HepG2 (cell line): ENCODE data around the gene UPB1. TPM values are rescaled to one million over a fixed set of nuclear protein-coding genes. Genes with fewer than 3 reads are reported as not detected.

Experiments
- ATF7 ChIP-seq, 2 experiments: fragments of 450-650 bp in 1 of 2; sonication (generic) in 1 of 2; formaldehyde crosslinking in 1 of 2; IDR thresholded peaks; 2 replicates each; pipeline versions ENCODE4 v1.4.0 to v1.6.1; 2016 to 2020; ENCODE audit warnings: antibody characterized with exemption in 1 of 2, mild to moderate bottlenecking in 1 of 2, missing genetic modification reagents in 1 of 2
- BHLHE40 ChIP-seq: IDR thresholded peaks from 2 replicates; pipeline ENCODE4 v1.6.1; 2011; ENCODE audit warnings: low read length, improper control_type of control experiment
- ELF1 ChIP-seq: sonication (generic); formaldehyde crosslinking; IDR thresholded peaks from 2 replicates; pipeline ENCODE4 v1.4.0; 2020; ENCODE audit warnings: missing genetic modification reagents
- HNF4G ChIP-seq, 2 experiments: sonication (generic) in 1 of 2; formaldehyde crosslinking in 1 of 2; IDR thresholded peaks; 2 replicates each; pipeline versions ENCODE4 v1.4.0 to v1.6.1; 2011 to 2020; ENCODE audit warnings: borderline replicate concordance in 2 of 2, low read depth in 2 of 2, mild to moderate bottlenecking in 2 of 2, low read length in 1 of 2, missing genetic modification reagents in 1 of 2, moderate library complexity in 1 of 2
- NFRKB ChIP-seq: fragments of 450-650 bp; IDR thresholded peaks from 2 replicates; pipeline ENCODE4 v1.6.1; 2017
- NR2F6 ChIP-seq, 2 experiments: IDR thresholded peaks; 2 replicates each; pipeline ENCODE4 v1.6.1; 2016; ENCODE audit warnings: antibody characterized with exemption in 1 of 2, mild to moderate bottlenecking in 1 of 2
- PLRG1 ChIP-seq: fragments of 450-650 bp; conservative IDR thresholded peaks from 2 replicates; pipeline ENCODE4 v1.6.1; 2016
- RFX1 ChIP-seq: fragments of 450-650 bp; IDR thresholded peaks from 2 replicates; pipeline ENCODE4 v1.6.1; 2017
- RFX3 ChIP-seq: IDR thresholded peaks from 2 replicates; pipeline ENCODE4 v1.6.1; 2016; ENCODE audit warnings: missing biosample characterization, missing genetic modification reagents
- RXRA ChIP-seq: sonication (generic); formaldehyde crosslinking; IDR thresholded peaks from 2 replicates; pipeline ENCODE4 v1.5.1; 2020; ENCODE audit warnings: missing genetic modification reagents
- RXRB ChIP-seq: IDR thresholded peaks from 2 replicates; pipeline ENCODE4 v1.6.1; 2016; ENCODE audit warnings: borderline replicate concordance, missing genetic modification reagents, missing compliant biosample characterization
- SALL1 ChIP-seq: sonication (generic); formaldehyde crosslinking; IDR thresholded peaks from 2 replicates; pipeline ENCODE4 v1.8.0; 2022; ENCODE audit warnings: mild to moderate bottlenecking, missing genetic modification reagents
- TBX2 ChIP-seq: sonication (generic); formaldehyde crosslinking; IDR thresholded peaks from 2 replicates; pipeline ENCODE4 v1.5.0; 2020; ENCODE audit warnings: missing genetic modification reagents, mild to moderate bottlenecking, borderline replicate concordance
- TERF1 ChIP-seq: sonication (generic); formaldehyde crosslinking; IDR thresholded peaks from 2 replicates; pipeline ENCODE4 v1.8.0; 2022; ENCODE audit warnings: mild to moderate bottlenecking, missing genetic modification reagents, moderate library complexity
- XRCC5 ChIP-seq: fragments of 200-400 bp; formaldehyde crosslinking; optimal IDR thresholded peaks from 2 replicates; pipeline ENCODE3; 2017; ENCODE audit warnings: mild to moderate bottlenecking, low read length
- ZNF446 ChIP-seq: sonication (generic); formaldehyde crosslinking; IDR thresholded peaks from 2 replicates; pipeline ENCODE4 v1.5.0; 2020; ENCODE audit warnings: mild to moderate bottlenecking, missing genetic modification reagents
- ZNF451 ChIP-seq: sonication (generic); formaldehyde crosslinking; IDR thresholded peaks from 2 replicates; pipeline ENCODE4 v1.5.0; 2020; ENCODE audit warnings: mild to moderate bottlenecking, missing genetic modification reagents
- ZNF598 ChIP-seq: sonication (generic); formaldehyde crosslinking; IDR thresholded peaks from 2 replicates; pipeline ENCODE4 v1.5.1; 2020; ENCODE audit warnings: mild to moderate bottlenecking, missing genetic modification reagents, borderline replicate concordance
- ZNF816 ChIP-seq: sonication (generic); formaldehyde crosslinking; IDR thresholded peaks from 2 replicates; pipeline ENCODE4 v1.8.0; 2022; ENCODE audit warnings: missing genetic modification reagents, mild to moderate bottlenecking, borderline replicate concordance
- polyA plus RNA-seq, 8 experiments: library from polyadenylated mRNA; depleted of rRNA in 3 of 8; stranded (reverse) in 7 of 8; unstranded in 1 of 8; fragments of >200 nt; fragmentation: Illumina TruSeq in 4 of 8; extraction: Trizol in 4 of 8; gene quantifications; 2 replicates each; pipeline versions ENCODE4 v1.2.1 to v1.2.3, GENCODE V29; 2011 to 2016; ENCODE audit warnings: low read depth in 4 of 8, missing spikeins in 1 of 8, mixed read lengths in 1 of 8; ENCODE audit not compliant: insufficient read depth in 1 of 8
- total RNA-seq, 5 experiments: library from RNA; depleted of rRNA; stranded (reverse); fragments of >200 nt; fragmentation: Illumina TruSeq; extraction: Trizol; gene quantifications; 2 replicates each; pipeline ENCODE4 v1.2.3, GENCODE V29; 2016; ENCODE audit warnings: low read depth in 1 of 5
- TF ChIP-seq, protein P1 (sequence below): sonication (generic); formaldehyde crosslinking; IDR thresholded peaks from 2 replicates; pipeline ENCODE4 v1.8.0; 2022; ENCODE audit warnings: mild to moderate bottlenecking, missing genetic modification reagents
- TF ChIP-seq, protein P2 (sequence below): sonication (generic); formaldehyde crosslinking; IDR thresholded peaks from 2 replicates; pipeline ENCODE4 v1.4.0; 2020; ENCODE audit warnings: missing genetic modification reagents; ENCODE audit errors: not compliant biosample characterization
- TF ChIP-seq, protein P3 (sequence below): sonication (generic); formaldehyde crosslinking; IDR thresholded peaks from 2 replicates; pipeline ENCODE4 v1.5.0; 2020; ENCODE audit warnings: mild to moderate bottlenecking, missing genetic modification reagents

Gene UPB1
- total and polyA plus RNA-seq, 2 of the 13 experiments (the other 11 are each of a cell fraction or from before 2014, with no cell fraction given), result 0.38 to 1.2 TPM

- TF ChIP-seq RFX1, result no peak
- TF ChIP-seq BHLHE40, result no peak
- peak; percentile 95 for TF ChIP-seq XRCC5
- TF ChIP-seq ZNF451 (CRISPR knock-in tag), result no peak
- TF ChIP-seq ELF1, result peak; percentile 10; the same call in 1 of the 2 replicates
- TF ChIP-seq SALL1 (CRISPR knock-in tag), result peak; percentile 93
- TF ChIP-seq PLRG1, result no peak
- TF ChIP-seq RFX3, result no peak
- TF ChIP-seq, protein P1, sequence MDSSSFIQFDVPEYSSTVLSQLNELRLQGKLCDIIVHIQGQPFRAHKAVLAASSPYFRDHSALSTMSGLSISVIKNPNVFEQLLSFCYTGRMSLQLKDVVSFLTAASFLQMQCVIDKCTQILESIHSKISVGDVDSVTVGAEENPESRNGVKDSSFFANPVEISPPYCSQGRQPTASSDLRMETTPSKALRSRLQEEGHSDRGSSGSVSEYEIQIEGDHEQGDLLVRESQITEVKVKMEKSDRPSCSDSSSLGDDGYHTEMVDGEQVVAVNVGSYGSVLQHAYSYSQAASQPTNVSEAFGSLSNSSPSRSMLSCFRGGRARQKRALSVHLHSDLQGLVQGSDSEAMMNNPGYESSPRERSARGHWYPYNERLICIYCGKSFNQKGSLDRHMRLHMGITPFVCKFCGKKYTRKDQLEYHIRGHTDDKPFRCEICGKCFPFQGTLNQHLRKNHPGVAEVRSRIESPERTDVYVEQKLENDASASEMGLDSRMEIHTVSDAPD (CRISPR knock-in tag), result peak; percentile 64; the same call in 1 of the 2 replicates
- TF ChIP-seq, protein P2, sequence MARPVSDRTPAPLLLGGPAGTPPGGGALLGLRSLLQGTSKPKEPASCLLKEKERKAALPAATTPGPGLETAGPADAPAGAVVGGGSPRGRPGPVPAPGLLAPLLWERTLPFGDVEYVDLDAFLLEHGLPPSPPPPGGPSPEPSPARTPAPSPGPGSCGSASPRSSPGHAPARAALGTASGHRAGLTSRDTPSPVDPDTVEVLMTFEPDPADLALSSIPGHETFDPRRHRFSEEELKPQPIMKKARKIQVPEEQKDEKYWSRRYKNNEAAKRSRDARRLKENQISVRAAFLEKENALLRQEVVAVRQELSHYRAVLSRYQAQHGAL (CRISPR knock-in tag), result no peak
- TF ChIP-seq RXRA (CRISPR knock-in tag), result peak; percentile 99
- no peak; the same call in 1 of the 2 replicates for TF ChIP-seq ZNF598 (CRISPR knock-in tag)
- no peak for TF ChIP-seq ATF7 (IDR thresholded peaks at IDR 0.05)
- peak; percentile 80 for TF ChIP-seq ATF7 (CRISPR knock-in tag; IDR thresholded peaks at IDR 0.05)
- peak; percentile 88; the same call in 1 of the 2 replicates for TF ChIP-seq HNF4G (IDR thresholded peaks at IDR 0.05; ENCODE audit: borderline replicate concordance, low read depth, low read length)
- TF ChIP-seq HNF4G (CRISPR knock-in tag; IDR thresholded peaks at IDR 0.05; ENCODE audit: borderline replicate concordance, low read depth), result peak; percentile 77; the same call in 1 of the 2 replicates
- no peak for TF ChIP-seq NFRKB
- TF ChIP-seq RXRB, result peak; percentile 100
- no peak for TF ChIP-seq ZNF816 (CRISPR knock-in tag)
- TF ChIP-seq, protein P3, sequence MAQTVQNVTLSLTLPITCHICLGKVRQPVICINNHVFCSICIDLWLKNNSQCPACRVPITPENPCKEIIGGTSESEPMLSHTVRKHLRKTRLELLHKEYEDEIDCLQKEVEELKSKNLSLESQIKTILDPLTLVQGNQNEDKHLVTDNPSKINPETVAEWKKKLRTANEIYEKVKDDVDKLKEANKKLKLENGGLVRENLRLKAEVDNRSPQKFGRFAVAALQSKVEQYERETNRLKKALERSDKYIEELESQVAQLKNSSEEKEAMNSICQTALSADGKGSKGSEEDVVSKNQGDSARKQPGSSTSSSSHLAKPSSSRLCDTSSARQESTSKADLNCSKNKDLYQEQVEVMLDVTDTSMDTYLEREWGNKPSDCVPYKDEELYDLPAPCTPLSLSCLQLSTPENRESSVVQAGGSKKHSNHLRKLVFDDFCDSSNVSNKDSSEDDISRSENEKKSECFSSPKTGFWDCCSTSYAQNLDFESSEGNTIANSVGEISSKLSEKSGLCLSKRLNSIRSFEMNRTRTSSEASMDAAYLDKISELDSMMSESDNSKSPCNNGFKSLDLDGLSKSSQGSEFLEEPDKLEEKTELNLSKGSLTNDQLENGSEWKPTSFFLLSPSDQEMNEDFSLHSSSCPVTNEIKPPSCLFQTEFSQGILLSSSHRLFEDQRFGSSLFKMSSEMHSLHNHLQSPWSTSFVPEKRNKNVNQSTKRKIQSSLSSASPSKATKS, result no peak
- TF ChIP-seq TERF1 (CRISPR knock-in tag), result no peak
- no peak for TF ChIP-seq ZNF446 (CRISPR knock-in tag)
- peak; percentile 79 for TF ChIP-seq TBX2 (CRISPR knock-in tag)
- peak; percentile 99 for TF ChIP-seq NR2F6 (IDR thresholded peaks at IDR 0.05)
- peak; percentile 100 for TF ChIP-seq NR2F6 (CRISPR knock-in tag; IDR thresholded peaks at IDR 0.05)
Observed at GRCh38 chr22:24525416-24526037, 30.4 kb downstream of the UPB1 start (continued).
